ENCODE data around the gene IRF8.
"Not testable (repeated sequence)": the region's sequence is repeated elsewhere in the genome, so short reads cannot be mapped to it uniquely, and the experiment has no call there.

IRF8 gene, protein sequence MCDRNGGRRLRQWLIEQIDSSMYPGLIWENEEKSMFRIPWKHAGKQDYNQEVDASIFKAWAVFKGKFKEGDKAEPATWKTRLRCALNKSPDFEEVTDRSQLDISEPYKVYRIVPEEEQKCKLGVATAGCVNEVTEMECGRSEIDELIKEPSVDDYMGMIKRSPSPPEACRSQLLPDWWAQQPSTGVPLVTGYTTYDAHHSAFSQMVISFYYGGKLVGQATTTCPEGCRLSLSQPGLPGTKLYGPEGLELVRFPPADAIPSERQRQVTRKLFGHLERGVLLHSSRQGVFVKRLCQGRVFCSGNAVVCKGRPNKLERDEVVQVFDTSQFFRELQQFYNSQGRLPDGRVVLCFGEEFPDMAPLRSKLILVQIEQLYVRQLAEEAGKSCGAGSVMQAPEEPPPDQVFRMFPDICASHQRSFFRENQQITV

DNA sequence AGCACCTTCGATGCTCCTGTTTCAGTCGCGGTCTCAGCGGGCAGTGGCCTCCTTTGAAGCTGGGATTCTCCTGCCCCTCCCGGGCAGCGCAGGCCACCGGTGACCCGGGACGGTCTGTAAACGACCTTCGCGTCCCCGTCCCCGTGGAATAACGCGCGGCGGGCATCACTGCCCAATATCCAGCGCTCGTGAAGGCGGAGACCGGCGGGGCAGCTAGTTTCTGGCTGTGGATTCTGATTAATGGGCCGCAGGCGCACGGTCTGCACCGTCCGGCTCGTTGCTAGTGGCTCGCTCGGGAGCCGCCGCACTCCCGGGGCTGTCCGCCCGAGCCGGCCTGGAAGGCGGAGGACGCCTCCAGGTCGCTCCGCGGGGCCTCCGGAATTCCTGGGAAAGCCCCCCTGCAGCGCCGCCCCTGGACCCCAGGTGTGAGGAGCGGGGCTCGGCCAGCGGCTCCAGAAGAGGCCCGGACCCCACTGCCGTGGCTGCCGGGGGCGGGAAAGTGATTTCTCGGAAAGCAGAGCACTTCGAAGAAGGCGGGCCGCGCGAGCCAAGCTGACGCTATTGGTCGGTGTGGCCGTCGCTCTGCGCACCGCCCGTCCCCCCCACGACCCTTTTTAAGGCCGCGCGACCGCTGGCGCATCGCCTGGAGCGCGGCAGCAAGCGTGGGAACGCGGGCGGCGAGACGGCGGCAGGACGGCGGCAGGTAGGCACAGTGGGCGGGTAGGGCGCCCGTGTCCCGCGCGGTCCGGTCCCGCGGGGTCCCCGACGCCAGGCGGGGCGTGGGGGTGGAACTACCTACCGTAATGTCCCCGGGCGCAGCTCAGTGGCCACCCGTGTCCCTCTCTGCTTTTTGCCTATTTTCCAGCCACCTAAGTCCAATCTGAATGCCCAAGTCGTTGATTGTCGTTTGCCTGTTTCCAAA is at the start of gene IRF8:
IRF8 (plus strand) TSS at position 642 of the 922 bp plus-strand sequence. CDS start 3,854 bp downstream, outside the sequence.
- DNase-seq, result peak; percentile 62

DNA sequence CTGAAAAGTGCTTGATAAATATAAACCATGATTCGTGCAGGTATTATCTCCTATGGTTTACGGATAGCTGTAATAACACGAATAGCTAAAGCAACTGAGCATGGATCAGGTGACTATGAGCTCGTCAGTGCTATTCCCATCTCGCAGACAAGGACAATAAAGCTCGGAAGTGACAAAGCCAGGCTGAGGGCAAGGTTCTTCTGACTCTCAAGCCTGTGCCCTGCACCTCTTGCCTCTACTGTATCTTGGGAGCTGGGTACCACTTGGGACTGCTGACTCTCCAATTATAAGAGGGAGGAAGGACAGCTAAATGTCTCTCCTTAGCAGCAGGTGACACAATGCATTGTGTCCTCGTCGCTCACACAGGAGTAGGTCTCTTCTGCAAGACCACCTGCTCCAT is 49.6 kb upstream of the IRF8 start:
- DNase-seq, result no peak

DNA sequence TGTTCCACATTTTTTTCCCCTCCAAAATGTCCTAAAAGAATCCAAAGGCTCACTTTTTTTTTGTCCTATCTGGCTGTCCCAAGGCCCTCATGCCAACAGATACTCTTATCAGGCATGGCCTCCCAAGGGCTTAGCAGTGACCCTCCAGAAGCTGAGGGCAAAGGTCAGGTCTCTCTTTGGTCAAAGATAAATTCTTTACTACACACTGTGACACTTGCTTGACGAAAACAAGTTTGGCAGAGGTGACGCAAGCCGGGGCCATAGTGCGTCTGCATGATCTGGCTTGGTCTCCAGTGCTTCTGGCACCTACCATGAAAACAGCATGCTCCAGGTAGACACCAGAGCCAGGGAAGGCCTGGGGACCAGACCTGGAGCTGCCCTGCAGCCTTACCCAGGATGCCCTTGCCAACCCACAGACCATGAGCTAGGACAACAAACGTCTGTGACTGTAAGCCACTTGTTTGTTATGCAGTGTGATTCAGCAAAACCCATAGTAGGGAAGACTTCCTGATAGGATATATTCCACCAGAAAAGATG is 48.5 kb upstream of the IRF8 start:
- no peak for DNase-seq

DNA sequence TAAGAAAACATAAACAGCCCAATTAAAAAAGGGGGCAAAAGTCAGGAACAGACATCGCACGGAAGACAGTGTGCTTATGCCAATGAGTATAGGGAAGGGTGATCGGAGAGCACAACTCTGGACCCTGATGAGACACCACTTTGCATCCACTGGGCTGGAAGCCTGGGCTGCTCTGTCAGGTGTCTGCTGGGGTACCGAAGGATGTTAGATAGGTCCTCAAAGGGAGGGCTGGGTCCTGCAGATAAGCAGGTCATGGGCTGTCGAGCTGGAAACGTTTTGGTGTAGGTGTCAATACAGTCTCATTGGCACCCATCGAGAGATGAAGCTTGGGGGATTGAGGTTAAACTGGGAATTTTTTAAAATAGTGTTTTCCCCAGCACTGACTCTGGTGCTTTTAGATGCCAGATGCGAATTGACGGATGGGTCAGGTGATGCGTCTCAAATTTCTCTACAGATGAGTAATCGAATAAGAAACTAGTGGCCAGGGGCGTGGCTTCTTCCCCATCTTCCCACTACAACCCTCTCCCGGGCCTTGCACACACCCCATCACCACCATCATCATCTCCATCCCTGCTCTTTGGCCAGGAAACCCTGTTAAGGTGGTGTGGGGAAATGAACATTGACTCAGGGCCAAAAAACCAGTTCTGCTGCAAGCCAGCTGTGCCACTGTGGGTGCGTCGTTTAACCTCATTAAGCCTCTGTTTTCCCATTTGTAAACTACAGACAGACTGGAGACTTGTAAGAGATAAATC is 47.8 kb upstream of the IRF8 start:
- no peak for DNase-seq

DNA sequence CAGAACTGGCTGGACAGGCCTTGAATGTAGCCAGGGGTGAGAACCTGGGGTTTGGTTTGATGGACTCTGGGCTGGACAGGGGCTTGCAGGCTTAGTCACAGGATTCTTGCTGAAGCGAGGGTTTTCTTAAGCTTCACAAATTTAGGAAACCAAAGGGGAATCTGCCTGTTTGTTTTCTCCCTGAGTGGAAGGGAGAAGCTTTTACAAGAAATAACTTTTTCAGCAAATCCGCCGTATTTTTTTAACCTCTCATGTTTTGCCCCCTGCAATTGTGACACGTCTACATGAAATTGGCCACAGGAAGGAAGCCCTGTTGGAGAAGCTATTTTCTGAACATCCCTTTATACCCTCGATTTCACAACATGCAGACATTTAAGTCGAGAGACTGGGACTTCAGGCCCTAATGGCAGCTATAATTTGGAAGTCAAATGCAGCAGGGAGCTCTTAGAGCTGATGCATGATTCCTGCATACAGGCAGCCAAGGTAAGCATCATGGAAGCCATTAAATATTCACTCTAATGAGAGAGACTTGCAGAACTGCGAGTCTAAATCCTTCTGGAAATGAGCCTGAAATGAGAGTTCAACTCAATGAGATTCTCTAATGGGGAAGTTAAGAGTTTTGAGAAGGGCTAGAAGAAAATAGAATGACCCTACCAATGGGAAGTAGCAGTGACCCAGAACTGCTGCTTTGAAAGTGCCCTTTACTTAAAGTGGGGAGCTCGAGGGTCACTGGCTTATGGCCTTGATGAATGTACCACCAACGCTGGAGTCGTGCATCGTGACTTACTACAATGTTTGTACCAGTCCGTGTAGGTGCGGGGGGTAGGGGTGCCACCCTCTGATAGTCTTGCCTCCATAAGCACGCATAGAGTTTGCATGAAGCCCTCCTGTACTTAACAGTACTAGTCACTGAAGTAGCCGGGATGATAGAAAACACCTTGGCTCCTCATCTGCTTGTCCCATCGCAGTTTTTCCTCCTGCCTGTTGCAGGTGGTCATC is 45.1 kb upstream of the IRF8 start:
- DNase-seq, result no peak

DNA sequence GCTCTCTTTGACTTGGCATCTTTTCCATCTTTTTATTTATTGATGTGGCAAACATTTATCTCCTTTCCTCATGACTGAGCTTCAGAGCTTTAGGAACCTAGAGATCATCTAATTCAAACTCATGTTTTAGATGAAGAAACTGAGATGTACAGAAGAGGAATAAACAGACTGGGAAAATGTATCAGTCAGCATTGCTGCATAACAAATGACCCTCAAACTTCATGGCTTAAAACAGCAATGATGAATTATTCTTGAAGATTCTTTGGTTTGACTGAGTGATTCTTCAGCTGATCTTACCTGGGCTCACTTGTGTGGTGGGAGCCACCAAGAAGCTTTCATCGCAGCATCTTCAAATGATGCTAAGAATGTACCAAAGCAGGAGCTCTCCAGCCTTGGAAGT is 44.0 kb upstream of the IRF8 start:
- no peak for DNase-seq

DNA sequence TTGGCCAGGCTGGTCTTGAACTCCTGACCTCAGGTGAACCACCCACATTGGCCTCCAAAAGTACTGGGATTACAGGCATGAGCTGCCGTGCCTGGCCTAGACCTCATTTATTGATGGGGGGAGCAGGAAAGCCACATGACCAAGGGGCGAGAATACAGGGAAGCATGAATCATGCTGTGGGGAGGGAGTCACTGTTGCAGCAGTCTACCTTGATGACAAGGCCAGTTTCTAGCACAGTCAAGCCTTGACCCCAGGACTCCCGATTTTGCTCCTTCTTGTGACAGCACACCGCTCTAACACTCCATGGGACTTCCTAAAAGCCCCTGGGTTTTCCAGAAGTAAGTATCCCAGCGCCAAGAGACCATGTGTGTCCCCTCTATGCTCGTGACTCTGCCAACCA is 42.9 kb upstream of the IRF8 start:
- no peak for DNase-seq

DNA sequence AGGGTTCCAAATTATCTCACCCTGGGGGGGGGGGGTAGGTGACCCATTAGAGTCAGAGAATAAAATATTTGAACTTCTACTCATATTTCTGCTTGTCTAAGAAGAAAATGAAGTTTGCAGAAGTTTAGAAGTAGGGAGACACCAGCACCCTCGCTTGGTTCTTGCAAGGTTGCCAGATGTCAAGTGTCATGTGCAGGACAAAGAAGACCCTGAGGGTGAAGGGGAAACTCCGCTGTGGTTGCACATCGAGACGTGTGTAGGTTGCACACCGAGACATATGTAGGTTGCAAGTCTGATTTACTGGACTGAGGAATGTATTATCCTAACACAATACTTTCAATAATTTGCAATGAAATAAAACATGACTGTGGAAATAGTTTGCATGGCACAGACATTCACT is 42.4 kb upstream of the IRF8 start:
- no peak for DNase-seq

DNA sequence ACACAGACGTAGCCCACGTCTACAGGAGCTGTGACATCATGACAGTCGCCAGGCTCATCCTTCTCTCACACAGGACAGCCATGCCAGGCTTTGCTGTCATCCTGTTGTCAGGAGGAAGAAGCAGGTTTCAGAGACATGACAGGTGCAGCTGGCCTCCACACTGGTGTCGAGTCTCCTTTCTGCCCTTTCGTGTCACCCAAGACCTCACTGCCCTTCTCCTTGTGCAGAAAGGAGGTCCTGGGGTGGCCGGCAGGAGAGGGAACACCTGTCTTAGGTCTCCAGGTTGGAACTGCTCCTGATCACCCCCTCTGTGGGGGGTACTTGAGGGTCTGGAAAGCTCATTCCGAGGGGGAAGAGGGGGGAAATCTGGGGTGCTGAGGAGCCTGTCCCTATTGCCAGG is 41.6 kb upstream of the IRF8 start:
- DNase-seq, result no peak

DNA sequence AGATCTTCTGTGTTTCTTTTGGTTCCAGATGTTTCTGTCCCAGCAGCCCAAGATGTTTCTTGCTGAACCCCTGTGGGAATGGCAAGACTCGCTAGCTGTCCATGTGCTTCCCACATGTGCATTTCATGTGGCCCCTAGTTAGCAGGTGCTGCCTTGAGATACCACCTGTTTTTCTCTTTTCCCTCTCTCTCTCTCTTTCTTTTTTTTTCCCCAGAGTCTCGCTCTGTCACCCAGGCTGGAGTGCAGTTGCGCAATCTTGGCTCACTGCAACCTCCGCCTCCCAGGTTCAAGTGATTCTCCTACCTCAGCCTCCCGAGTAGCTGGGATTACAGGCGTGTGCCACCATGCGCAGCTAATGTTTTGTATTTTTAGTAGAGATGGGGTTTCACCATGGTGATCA is 40.4 kb upstream of the IRF8 start:
- not testable (repeated sequence) for DNase-seq

DNA sequence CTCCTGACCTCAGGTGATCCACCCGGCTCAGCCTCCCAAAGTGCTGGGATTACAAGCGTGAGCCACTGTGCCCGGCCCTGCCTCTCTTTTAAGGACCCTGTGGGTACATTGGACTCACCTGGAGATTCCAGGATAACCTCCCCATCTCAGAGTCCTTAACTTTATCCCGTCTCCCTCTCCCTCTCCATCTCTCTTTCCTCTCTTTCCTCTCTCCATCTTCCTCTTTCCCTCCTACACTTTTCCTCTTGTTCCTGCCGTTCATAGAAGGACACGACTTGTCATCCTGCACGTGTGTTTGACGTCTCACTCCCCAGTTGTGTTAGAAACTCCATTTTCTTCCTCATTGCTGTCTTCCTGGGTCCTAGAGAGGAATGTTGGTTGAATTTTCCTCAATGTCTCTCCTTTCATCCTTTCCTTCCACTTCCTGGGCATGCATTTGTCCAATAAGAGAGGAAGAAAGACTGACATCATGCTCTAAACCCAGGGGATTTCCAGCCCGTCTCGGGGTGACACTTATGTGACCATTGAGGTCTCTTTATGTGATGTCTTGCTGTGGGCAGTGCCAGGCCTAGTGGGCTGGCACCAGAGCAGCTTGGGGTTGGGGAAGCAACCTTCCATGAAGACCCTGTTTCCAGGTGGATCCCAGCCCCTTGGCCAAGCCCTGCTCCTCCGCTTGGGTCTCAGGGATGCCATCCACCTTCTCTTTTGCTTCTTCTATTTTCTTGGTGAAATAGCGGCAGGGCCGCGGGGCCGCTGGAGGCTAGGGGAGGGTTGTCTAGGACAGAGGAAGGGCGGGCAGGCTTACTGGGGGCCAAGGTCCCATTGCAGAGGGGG is 39.8 kb upstream of the IRF8 start:
- no peak for DNase-seq

DNA sequence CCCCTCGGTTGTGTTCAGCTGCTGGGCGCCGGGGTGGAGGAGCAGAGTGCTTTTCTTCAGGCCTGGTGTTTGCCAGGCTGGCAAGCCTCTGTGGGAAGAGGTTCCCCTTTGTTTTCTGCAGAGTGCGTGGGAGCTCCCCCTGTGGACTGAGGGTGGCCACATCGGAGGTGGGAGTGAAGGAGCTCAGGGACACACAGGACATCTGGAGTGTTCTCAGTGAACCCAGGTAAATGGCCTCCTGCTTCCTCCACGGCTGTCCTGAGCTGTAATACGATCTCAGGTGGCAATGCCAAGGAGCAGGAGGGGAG is 39.2 kb upstream of the IRF8 start:
- DNase-seq, result no peak

DNA sequence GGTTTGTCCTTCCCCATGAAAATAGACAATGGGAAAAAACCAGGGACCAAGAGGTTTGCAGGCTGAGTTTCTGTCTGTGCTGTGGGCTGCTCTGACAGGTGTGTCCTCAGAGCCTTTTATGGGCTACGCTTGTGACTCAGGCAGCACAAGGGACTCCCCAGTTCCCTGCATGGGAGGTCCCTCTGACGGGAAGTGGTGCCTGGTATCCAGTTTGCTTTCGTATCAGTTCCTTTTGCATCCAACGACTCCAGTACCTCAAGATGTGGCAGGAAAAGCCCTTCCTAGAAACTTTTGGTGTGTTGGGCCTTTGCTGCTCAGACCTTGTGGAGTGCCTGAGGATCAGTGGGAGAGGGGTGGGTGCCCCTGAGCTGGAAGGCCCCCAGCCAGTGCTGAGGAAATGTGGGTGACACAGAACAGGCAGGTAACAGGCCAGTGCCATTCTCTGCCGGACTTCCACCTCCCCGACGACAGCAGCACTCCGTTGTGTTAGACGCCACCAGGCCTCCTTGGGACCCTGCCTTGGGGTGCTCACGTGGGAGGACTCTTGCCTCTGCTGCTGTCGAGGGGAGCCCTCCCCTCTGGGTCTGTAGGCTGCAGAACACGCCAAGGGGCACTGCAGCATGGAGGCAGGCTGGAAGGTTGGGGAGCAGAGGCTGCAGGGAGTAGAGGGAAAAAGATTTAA is 38.4 kb upstream of the IRF8 start:
- no peak for DNase-seq

DNA sequence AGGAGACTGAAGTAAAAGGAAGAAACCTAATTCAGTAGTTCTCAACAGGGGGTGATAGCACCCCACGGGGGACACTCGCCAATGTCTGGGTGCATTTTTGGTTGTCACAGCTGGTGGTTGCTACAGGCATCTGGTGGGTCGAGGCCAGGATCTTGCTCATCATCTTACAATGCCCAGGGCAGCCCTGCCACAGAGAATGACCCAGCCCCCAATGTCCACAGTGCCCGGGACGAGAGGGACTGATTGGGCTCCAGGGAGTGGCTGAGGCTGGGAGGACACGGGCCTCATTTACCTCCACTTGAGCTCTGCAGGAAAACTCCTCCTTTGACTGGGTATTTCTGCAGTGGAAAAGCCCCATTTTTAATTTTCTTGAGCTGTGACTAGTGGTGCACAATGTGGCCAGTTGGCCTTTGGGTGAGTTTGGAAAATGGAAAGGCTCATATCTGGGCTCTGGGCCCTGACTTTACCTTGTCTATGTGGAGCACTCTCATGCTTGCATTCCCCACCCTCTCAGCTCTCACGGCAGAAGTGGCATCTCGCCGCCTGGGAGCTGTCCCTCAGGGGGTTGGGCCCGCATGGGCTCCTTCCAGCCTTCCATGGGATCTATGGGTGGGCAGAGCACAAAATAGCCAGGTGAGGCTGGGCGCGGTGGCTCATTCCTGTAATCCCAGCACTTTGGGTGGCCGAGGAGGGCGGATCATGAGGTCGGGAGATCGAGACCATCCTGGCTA is 37.7 kb upstream of the IRF8 start:
- DNase-seq, result no peak

DNA sequence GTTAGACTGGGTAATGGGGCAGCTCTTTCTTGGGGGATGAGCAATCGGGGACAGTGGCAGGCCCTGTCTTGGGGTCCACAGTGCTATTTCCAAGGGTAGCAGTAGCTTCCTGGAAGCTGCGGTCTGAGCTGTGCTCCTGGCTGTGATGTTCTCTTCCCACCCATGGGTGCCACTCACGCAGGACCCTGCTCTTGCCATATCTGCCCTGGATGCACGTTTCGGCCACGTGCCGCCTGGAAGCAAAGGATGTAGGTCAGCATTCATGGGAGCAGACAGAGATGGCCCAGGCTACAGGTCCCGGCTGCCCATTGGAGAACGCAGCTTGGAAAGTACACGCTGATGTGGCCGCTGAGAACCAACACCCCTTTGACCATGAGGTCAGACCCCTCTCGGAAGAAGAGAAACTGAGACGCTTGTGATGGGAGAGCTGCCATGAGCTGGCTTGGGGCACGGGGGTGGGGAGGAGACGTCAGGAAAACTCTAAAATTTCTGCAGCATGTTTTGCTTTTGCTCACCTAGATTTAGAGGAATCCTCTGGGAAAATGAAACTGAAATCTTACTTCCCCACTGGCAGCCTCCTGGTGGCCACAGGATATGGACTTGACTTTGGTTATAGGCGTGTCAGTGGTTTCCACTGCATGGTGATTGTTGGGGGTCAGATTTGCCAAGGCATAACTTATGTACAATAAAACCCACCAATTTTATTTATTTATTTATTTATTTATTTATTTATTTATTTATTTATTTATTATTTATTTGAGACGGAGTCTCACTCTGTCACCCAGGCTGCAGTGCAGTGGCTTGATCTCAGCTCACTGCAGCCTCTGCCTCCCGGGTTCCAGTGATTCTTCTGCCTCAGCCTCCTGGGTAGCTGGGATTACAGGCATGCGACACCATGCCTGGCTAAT is 36.2 kb upstream of the IRF8 start:
- no peak for DNase-seq

DNA sequence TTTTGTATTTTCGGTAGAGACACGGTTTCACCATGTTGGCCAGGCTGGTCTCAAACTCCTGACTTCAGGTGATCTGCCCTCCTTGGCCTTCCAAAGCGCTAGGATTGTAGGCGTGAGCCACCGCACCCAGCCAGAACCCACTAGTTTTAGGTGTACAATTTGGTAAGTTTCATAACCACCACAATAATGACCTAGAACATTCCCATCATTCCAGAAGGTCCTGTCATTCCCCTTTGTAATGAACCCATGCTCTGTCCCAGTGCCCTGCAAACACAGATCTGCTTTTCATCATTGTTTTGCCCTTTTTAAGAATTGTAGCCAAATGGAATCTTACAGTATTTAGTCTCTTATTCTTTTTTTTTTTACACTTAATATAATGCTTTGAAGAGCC is 35.6 kb upstream of the IRF8 start:
- DNase-seq, result no peak

DNA sequence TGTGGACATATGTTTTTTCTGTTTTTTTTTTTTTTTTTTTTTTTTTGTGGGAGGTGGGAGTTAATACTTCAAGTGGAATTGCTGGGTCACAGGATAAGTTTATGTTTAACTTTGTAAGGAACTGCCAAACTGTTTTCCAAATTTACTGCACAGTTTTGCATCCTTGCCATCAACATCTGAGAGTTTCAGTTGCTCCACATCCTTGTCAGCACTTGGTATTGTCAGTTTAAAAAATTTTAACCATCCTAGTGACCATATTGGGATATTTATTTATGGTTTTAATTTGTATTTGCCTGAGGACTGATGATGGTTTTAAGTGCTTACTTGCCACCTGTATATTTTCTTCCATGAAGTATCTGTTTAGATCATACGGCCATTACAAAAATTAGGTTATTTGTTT is 34.0 kb upstream of the IRF8 start:
- DNase-seq, result no peak

DNA sequence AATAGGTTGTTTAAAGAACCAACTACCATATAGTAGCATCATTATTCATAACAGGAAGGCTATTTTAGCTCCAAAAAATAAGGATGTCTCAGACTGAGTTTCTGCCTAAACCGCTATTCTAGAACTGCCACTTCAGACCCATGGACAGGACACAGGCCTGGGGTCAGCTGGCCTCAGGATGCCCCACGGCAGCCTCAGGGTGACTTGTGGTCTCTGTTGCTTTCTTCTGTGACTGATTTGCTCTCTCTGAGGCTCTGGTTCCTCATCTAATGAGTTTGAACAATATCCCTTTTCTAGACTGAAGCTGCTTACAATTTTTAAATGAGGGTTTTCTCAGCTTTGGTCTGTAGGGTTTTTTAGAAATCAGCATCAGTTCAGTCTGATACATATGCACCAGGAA is 31.8 kb upstream of the IRF8 start:
- no peak for DNase-seq

DNA sequence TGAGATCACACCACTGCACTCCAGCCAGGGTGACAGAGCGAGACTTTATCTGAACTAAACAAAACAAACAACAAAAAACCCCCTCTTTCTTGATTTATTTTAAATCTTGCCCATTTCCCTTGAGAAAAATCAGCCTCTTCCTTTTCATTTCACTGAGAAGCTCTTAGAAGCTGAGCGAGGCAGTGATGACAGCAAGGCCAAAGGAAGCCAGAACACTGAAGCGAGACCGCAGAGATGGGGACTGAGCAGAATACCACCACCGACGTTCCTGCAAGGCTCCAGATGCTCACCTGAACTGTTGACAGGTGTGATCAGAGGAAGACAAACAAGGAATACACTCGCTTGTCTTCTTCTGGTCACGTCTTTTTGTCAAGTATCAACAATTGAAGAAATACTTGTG is 30.5 kb upstream of the IRF8 start:
- DNase-seq, result no peak

Data from stimulated activated naive CD4-positive, alpha-beta T cell treated with Interleukin-2 at 50 U/mL for 16 hours (primary cell).